ENCODE data around the gene TMEM44.
"Not testable (repeated sequence)": the region's sequence is repeated elsewhere in the genome, so short reads cannot be mapped to it uniquely, and the experiment has no call there.

The TMEM44 gene

GRCh38 chr3:194555175-194556062 lies 77.8 kb downstream of the TMEM44 start:
- no peak for DNase-seq (ENCODE audit: low read depth, low spot score)

GRCh38 chr3:194554473-194555123 lies 78.6 kb downstream of the TMEM44 start:
- no peak for DNase-seq (ENCODE audit: low read depth, low spot score)

GRCh38 chr3:194552327-194552949 lies 80.8 kb downstream of the TMEM44 start:
- no peak for DNase-seq (ENCODE audit: low read depth, low spot score)

- DNase-seq (ENCODE audit: low read depth, low spot score): no peak
Measured at GRCh38 chr3:194549853-194550252, 83.4 kb downstream of the TMEM44 start.

GRCh38 chr3:194548346-194549321 lies 84.6 kb downstream of the TMEM44 start:
- no peak for DNase-seq (ENCODE audit: low read depth, low spot score)

- no peak for DNase-seq (ENCODE audit: low read depth, low spot score)
Measured at GRCh38 chr3:194547042-194547441, 86.2 kb downstream of the TMEM44 start.

- not testable (repeated sequence) for DNase-seq (ENCODE audit: low read depth, low spot score)
Measured at GRCh38 chr3:194545538-194545937, 87.7 kb downstream of the TMEM44 start.

- no peak for DNase-seq (ENCODE audit: low read depth, low spot score)
Measured at GRCh38 chr3:194543550-194543949, 89.7 kb downstream of the TMEM44 start.

GRCh38 chr3:194541483-194541882 lies 91.7 kb downstream of the TMEM44 start:
- no peak for DNase-seq (ENCODE audit: low read depth, low spot score)

GRCh38 chr3:194540274-194540905 lies 92.8 kb downstream of the TMEM44 start:
- no peak for DNase-seq (ENCODE audit: low read depth, low spot score)

- DNase-seq (ENCODE audit: low read depth, low spot score): no peak
Measured at GRCh38 chr3:194539498-194539897, 93.7 kb downstream of the TMEM44 start.

GRCh38 chr3:194537732-194538247 lies 95.4 kb downstream of the TMEM44 start:
- DNase-seq (ENCODE audit: low read depth, low spot score): no peak

All from activated naive CD8-positive, alpha-beta T cell treated with anti-CD3 and anti-CD28 coated beads, Interleukin-2, amount 50 U/mL, for 16 hours (primary cell).